CD8-positive, alpha-beta memory T cell (primary cell): Measurements from ENCODE around the gene USP9X. TPM values are rescaled to one million over a fixed set of nuclear protein-coding genes. Genes with fewer than 3 reads are reported as not detected.

Experiments
- CTCF ChIA-PET: fragments of 350-600 bp; sonication (Branson Sonifier 250); formaldehyde crosslinking; loops from one replicate; lab custom pipeline; 2021; ENCODE audit warnings: antibody characterized with exemption; lab: Charles Lee
- POLR2A ChIA-PET: fragments of 350-600 bp; sonication (Branson Sonifier 250); formaldehyde crosslinking; loops from one replicate; lab custom pipeline; 2021; ENCODE audit warnings: antibody characterized with exemption; lab: Charles Lee
- DNase-seq, 5 donors: peaks; one replicate each; pipeline versions ENCODE4 v3.0.0 to v3.0.0-alpha.2; 2020 to 2022; ENCODE audit warnings: mixed read lengths in 1 of 5
- H3K27ac ChIP-seq: one replicate; pipeline ENCODE4 v1.7.0; 2013; ENCODE audit warnings: low read depth, mild to moderate bottlenecking, low read length, moderate library complexity
- H3K27me3 ChIP-seq: 2 replicates; pipeline ENCODE4 v1.7.0; 2013; ENCODE audit warnings: low read length, mild to moderate bottlenecking; ENCODE audit not compliant: insufficient read depth, poor library complexity, severe bottlenecking
- H3K36me3 ChIP-seq: 2 replicates; pipeline ENCODE4 v1.7.0; 2013; ENCODE audit warnings: mild to moderate bottlenecking, low read length, moderate library complexity; ENCODE audit not compliant: insufficient read depth
- H3K4me1 ChIP-seq: 2 replicates; pipeline ENCODE4 v1.7.0; 2013; ENCODE audit warnings: mild to moderate bottlenecking, low read length, moderate library complexity; ENCODE audit not compliant: insufficient read depth
- H3K4me3 ChIP-seq: 2 replicates; pipeline ENCODE4 v1.7.0; 2013; ENCODE audit warnings: mild to moderate bottlenecking, low read length
- H3K9me3 ChIP-seq: 2 replicates; pipeline ENCODE4 v1.7.0; 2013; ENCODE audit warnings: mild to moderate bottlenecking, low read length
- H3K27ac Mint-ChIP-seq, 8 donors: one replicate each; pipeline ENCODE4 v1.8.0; 2020 to 2021; ENCODE audit warnings: mixed read lengths in 8 of 8, mild to moderate bottlenecking in 6 of 8, inconsistent platforms in 3 of 8, moderate library complexity in 3 of 8
- H3K27me3 Mint-ChIP-seq, 2 donors: one replicate each; pipeline ENCODE4 v1.8.0; 2020 to 2021; ENCODE audit warnings: mixed read lengths in 2 of 2, mild to moderate bottlenecking in 1 of 2, moderate library complexity in 1 of 2
- H3K36me3 Mint-ChIP-seq, 3 donors: one replicate each; pipeline ENCODE4 v1.8.0; 2020 to 2021; ENCODE audit warnings: mixed read lengths in 3 of 3, inconsistent platforms in 1 of 3, mild to moderate bottlenecking in 1 of 3
- H3K4me1 Mint-ChIP-seq, 3 donors: one replicate each; pipeline ENCODE4 v1.8.0; 2020 to 2021; ENCODE audit warnings: mixed read lengths in 3 of 3, inconsistent platforms in 1 of 3, mild to moderate bottlenecking in 1 of 3
- H3K4me3 Mint-ChIP-seq, 7 donors: one replicate each; pipeline ENCODE4 v1.8.0; 2020 to 2021; ENCODE audit warnings: mixed read lengths in 7 of 7, mild to moderate bottlenecking in 6 of 7, moderate library complexity in 4 of 7, inconsistent platforms in 2 of 7
- H3K9me3 Mint-ChIP-seq, 5 donors: one replicate each; pipeline ENCODE4 v1.8.0; 2020 to 2022; ENCODE audit warnings: mixed read lengths in 5 of 5, mild to moderate bottlenecking in 3 of 5, moderate library complexity in 2 of 5, inconsistent platforms in 1 of 5
- polyA plus RNA-seq: library from polyadenylated mRNA; unstranded; fragments of 300-500 nt; fragmentation: Illumina TruSeq; gene quantifications from one replicate; pipeline ENCODE4 v1.2.3, GENCODE V29; 2021
- total RNA-seq, 2 experiments: library from RNA; stranded (reverse); gene quantifications; one replicate each; pipeline ENCODE4 v1.2.3, GENCODE V29; 2021

The USP9X gene
- total RNA-seq (10 to 100 TPM; 53.7 to 54.5 TPM), polyA plus RNA-seq (27.1 TPM)

DNA sequence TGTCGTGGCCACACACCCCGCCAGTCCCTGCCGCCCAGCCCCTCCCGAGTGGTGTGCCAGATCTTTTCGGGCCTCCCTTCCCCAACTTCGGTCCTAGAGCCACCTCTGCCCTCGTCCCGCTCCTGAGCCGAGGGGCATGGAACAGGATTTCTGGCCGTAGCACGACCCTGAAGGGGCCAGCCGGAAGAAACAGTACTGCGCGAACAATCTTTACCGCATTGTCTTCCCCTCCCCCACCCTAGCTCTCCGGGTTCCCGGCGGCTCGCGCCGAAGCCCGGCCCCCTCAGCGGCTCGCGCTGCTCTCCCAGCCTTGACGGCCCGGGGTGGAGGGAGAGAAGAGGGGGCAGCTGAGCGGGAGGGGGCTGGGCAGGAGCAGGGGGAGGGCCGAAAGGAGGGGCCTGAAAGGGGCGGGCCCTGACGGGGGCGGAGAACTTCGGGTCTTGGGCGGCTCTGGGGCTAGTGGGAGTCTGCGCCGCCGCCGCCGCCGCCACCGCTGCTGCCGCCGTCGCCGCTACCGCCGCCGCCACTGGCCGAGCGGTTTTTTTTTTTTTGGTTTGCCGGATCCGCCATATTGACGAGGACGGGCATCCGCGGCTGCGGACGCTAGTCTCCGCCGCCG lies at the start of gene USP9X:
Gene USP9X, plus strand, starts transcription at position 553 of the 619 bp plus-strand sequence. CDS start 38,184 bp downstream, outside the sequence.
- peak within 1 kb of the TSS; percentile 86 for H3K4me3 ChIP-seq
- no peaks in the 10 kb centered on the region for H3K27me3 ChIP-seq
- H3K4me1 Mint-ChIP-seq, result peaks cover 35 to 48% (median 41%) of the 10 kb centered on the region in 3 donors
- H3K4me3 Mint-ChIP-seq, result peak within 1 kb of the TSS; percentile 91 to 99 (median 96)
- peaks cover 0 to 28% (median 9%) of the 10 kb centered on the region in 3 donors for H3K36me3 Mint-ChIP-seq
- ChIA-PET CTCF (interaction anchor here (0.7 to 2.0 kb wide), 5 partner anchors 25 to 206 kb away, joined by 3 to 9 read pairs (median 3); no protein-coding TSS in a partner anchor), POLR2A (interaction anchor here (0.6 to 2.8 kb wide), 17 partner anchors 11 to 350 kb away, joined by 3 to 20 read pairs (median 4); partner anchors contain the start of gene MED14)
- peak within 1 kb of the TSS; percentile 91 to 100 (median 99) for H3K27ac Mint-ChIP-seq
- H3K36me3 ChIP-seq, result no peaks in the 10 kb centered on the region
- no peaks in the 10 kb centered on the region for H3K9me3 ChIP-seq
- peak within 1 kb of the TSS; percentile 96 for H3K27ac ChIP-seq
- H3K4me1 ChIP-seq, result peaks cover 22% of the 10 kb centered on the region
- no peaks in the 10 kb centered on the region for H3K9me3 Mint-ChIP-seq
- peaks cover 0 to 15% of the 10 kb centered on the region in 2 donors for H3K27me3 Mint-ChIP-seq
- DNase-seq, result peak; percentile 80 to 93 (median 92)

DNA sequence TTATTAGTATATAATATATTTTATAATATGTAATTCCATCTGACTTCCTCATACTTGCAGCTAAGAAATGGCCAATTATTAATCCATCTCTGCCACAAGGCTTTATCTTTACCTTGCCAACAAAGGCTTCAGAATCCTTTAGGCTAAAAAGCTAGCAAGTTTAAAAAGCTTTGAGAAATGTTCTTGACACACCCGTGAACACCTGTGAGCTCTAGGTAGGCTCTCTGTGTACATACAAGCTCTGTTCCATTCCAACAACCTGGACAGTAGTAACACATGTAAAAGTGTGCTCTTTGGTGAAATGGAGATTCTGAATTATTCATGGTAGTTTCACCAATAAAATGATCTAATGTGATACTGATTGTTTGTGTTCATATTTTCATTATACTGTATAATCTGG lies 49.7 kb upstream of the USP9X start:
- Histone ChIP-seq H3K4me3 (no peak overlapping the region), H3K27ac (no peak overlapping the region), H3K36me3 (no peaks in the 10 kb centered on the region), H3K9me3 (no peaks in the 10 kb centered on the region), H3K27me3 (no peaks in the 10 kb centered on the region), H3K4me1 (no peaks in the 10 kb centered on the region)
- Mint-ChIP-seq H3K9me3 (no peaks in the 10 kb centered on the region), H3K36me3 (no peaks in the 10 kb centered on the region), H3K4me3 (no peak overlapping the region), H3K4me1 (peaks cover 0 to 1% (median 0%) of the 10 kb centered on the region in 3 donors), H3K27ac (no peak overlapping the region), H3K27me3 (peaks cover 0 to 16% of the 10 kb centered on the region in 2 donors)
- ChIA-PET CTCF (no interaction called here), POLR2A (no interaction called here)
- no peak for DNase-seq

- Histone ChIP-seq H3K4me3 (no peak overlapping the region), H3K4me1 (no peaks in the 10 kb centered on the region), H3K9me3 (no peaks in the 10 kb centered on the region), H3K36me3 (no peaks in the 10 kb centered on the region), H3K27me3 (no peaks in the 10 kb centered on the region), H3K27ac (no peak overlapping the region)
- Mint-ChIP-seq H3K9me3 (no peaks in the 10 kb centered on the region), H3K4me1 (peaks cover 0 to 1% (median 0%) of the 10 kb centered on the region in 3 donors), H3K27me3 (peaks cover 0 to 11% of the 10 kb centered on the region in 2 donors), H3K4me3 (no peak overlapping the region), H3K36me3 (no peaks in the 10 kb centered on the region), H3K27ac (no peak overlapping the region)
- ChIA-PET CTCF (no interaction called here), POLR2A (no interaction called here)
- no peak for DNase-seq
Measured at GRCh38 chrX:41036668-41037326, 48.4 kb upstream of the USP9X start.

DNA sequence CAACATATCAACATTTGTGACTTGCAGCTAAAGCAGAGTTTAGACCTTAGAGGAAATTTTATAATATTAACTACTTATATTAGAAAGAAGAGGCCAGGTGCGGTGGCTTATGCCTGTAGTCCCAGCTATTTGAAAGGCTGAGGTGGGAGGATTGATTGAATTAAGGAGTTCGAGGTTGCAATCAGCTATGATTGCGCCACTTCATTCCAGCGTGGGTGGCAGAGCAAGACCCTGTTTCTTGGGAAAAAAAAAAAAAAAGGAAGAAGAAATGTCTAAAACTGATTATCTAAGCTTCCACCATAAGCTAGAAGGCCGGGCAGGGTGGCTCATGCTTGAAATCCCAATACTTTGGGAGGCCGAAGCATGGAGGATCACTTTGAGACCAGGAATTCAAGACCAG lies 42.0 kb upstream of the USP9X start:
- no peaks in the 10 kb centered on the region for H3K9me3 Mint-ChIP-seq
- POLR2A ChIA-PET, result no interaction called here

GRCh38 chrX:41043674-41044345 lies 41.4 kb upstream of the USP9X start:
- Mint-ChIP-seq H3K4me3 (no peak overlapping the region), H3K4me1 (no peaks in the 10 kb centered on the region), H3K36me3 (no peaks in the 10 kb centered on the region), H3K9me3 (no peaks in the 10 kb centered on the region), H3K27me3 (peaks cover 0 to 3% of the 10 kb centered on the region in 2 donors), H3K27ac (no peak overlapping the region)
- no peak for DNase-seq
- POLR2A ChIA-PET, result no interaction called here
- Histone ChIP-seq H3K27me3 (no peaks in the 10 kb centered on the region), H3K9me3 (no peaks in the 10 kb centered on the region), H3K36me3 (no peaks in the 10 kb centered on the region), H3K4me1 (no peaks in the 10 kb centered on the region), H3K4me3 (no peak overlapping the region), H3K27ac (no peak overlapping the region)
- CTCF ChIA-PET, result interaction anchor here (1.1 kb wide), 1 partner anchor 72 kb away, joined by 3 read pairs; no protein-coding TSS in a partner anchor

More for the DNA sequence above, 42.0 kb upstream of the USP9X start:
- CTCF ChIA-PET, result no interaction called here
- no peak overlapping the region for H3K4me3 Mint-ChIP-seq
- no peaks in the 10 kb centered on the region for H3K36me3 Mint-ChIP-seq
- no peaks in the 10 kb centered on the region for H3K4me1 Mint-ChIP-seq
- Histone ChIP-seq H3K27ac (no peak overlapping the region), H3K4me3 (no peak overlapping the region), H3K4me1 (no peaks in the 10 kb centered on the region), H3K9me3 (no peaks in the 10 kb centered on the region), H3K36me3 (no peaks in the 10 kb centered on the region), H3K27me3 (no peaks in the 10 kb centered on the region)
- peaks cover 0 to 3% of the 10 kb centered on the region in 2 donors for H3K27me3 Mint-ChIP-seq
- DNase-seq, result no peak
- peak overlapping the region in 1 of 8 donors; percentile 55 for H3K27ac Mint-ChIP-seq

DNA sequence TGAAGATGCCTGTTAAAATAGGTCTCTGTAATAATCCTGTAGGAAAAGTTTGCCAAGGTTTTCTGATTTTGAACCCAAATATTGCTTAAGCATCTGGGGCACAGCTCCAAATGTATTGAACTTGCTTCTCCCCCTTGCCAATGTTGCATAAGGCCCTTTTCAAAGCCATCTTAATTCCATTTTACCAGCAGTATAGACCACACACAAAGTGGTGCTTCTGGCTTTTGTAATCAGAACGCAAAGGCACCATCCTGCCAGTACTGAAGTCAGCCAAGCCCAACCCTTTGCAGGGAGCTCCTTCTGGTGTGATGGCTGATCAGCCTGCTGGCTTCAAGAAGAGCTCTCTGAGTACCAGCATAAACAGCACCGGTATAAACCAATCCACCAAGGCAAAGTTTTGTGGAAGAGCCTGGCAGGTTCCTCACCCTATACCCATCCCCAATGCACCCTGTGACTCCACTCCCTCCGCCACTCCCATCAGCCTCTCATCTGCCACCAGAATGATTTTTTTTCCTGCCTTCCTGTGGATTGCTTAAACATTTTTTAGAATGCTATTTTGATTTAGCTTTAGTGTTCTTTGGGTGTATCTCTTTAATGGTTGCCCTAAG lies 39.2 kb upstream of the USP9X start:
- no peak overlapping the region for H3K4me3 Mint-ChIP-seq
- H3K27me3 Mint-ChIP-seq, result peaks cover 0 to 4% of the 10 kb centered on the region in 2 donors
- H3K4me1 Mint-ChIP-seq, result no peaks in the 10 kb centered on the region
- H3K36me3 Mint-ChIP-seq, result no peaks in the 10 kb centered on the region
- Histone ChIP-seq H3K4me1 (no peaks in the 10 kb centered on the region), H3K27me3 (no peaks in the 10 kb centered on the region), H3K9me3 (no peaks in the 10 kb centered on the region), H3K36me3 (no peaks in the 10 kb centered on the region), H3K27ac (no peak overlapping the region), H3K4me3 (no peak overlapping the region)
- no peak overlapping the region for H3K27ac Mint-ChIP-seq
- ChIA-PET POLR2A (no interaction called here), CTCF (no interaction called here)
- no peak for DNase-seq
- no peaks in the 10 kb centered on the region for H3K9me3 Mint-ChIP-seq

GRCh38 chrX:41047878-41048534 lies 37.2 kb upstream of the USP9X start:
- no peak overlapping the region for H3K27ac Mint-ChIP-seq
- no peaks in the 10 kb centered on the region for H3K4me1 Mint-ChIP-seq
- Histone ChIP-seq H3K4me1 (no peaks in the 10 kb centered on the region), H3K27me3 (no peaks in the 10 kb centered on the region), H3K27ac (no peak overlapping the region), H3K9me3 (no peaks in the 10 kb centered on the region), H3K36me3 (no peaks in the 10 kb centered on the region), H3K4me3 (no peak overlapping the region)
- ChIA-PET CTCF (no interaction called here), POLR2A (no interaction called here)
- H3K27me3 Mint-ChIP-seq, result peaks cover 0 to 4% of the 10 kb centered on the region in 2 donors
- DNase-seq, result no peak
- H3K36me3 Mint-ChIP-seq, result no peaks in the 10 kb centered on the region
- H3K4me3 Mint-ChIP-seq, result no peak overlapping the region
- H3K9me3 Mint-ChIP-seq, result no peaks in the 10 kb centered on the region
